Neutrophil (primary cell): ENCODE results near the gene FLYWCH1.

ENCODE experiments used
- H3K27ac ChIP-seq: fragments of 200-600 bp; sonication (generic); 2 replicates; pipeline ENCODE4 v1.5.1; 2016; ENCODE audit warnings: mild to moderate bottlenecking, moderate library complexity
- H3K27me3 ChIP-seq: fragments of 200-600 bp; sonication (generic); 2 replicates; pipeline ENCODE4 v1.6.0; 2016; ENCODE audit warnings: mild to moderate bottlenecking
- H3K36me3 ChIP-seq: fragments of 200-600 bp; sonication (generic); 2 replicates; pipeline ENCODE4 v1.5.1; 2017
- H3K4me1 ChIP-seq, 2 experiments: fragments of 200-600 bp in 1 of 2; sonication (generic) in 1 of 2; 1 replicate in 1 of 2; 2 replicates in 1 of 2; pipeline versions ENCODE4 v1.5.1 to v1.6.1; 2013 to 2016; ENCODE audit warnings: low read depth in 1 of 2, low read length in 1 of 2, mild to moderate bottlenecking in 1 of 2, moderate library complexity in 1 of 2; ENCODE audit not compliant: control insufficient read depth in 1 of 2, insufficient read depth in 1 of 2
- H3K4me3 ChIP-seq, 2 experiments: fragments of 200-600 bp in 1 of 2; sonication (generic) in 1 of 2; 1 replicate in 1 of 2; 2 replicates in 1 of 2; pipeline ENCODE4 v1.5.1; 2013 to 2016; ENCODE audit warnings: low read depth in 1 of 2, low read length in 1 of 2, mild to moderate bottlenecking in 1 of 2, moderate library complexity in 1 of 2
- H3K9me3 ChIP-seq: fragments of 200-600 bp; sonication (generic); 2 replicates; pipeline ENCODE4 v1.5.1; 2016
- CTCF ChIP-seq: fragments of 200-600 bp; sonication (generic); IDR thresholded peaks from 2 replicates; pipeline ENCODE4 v1.5.1; 2016; ENCODE audit warnings: antibody characterized with exemption

The FLYWCH1 gene

GRCh38 chr16:2968368-2968737 is 56.6 kb downstream of the FLYWCH1 start:
- no peaks in the 10 kb centered on the region for H3K36me3 ChIP-seq
- H3K4me1 ChIP-seq = peaks cover 63 to 70% of the 10 kb centered on the region in 2 experiments
- no peaks in the 10 kb centered on the region for H3K9me3 ChIP-seq
- H3K27ac ChIP-seq = peak overlapping the region; percentile 47
- H3K4me3 ChIP-seq = peak overlapping the region; percentile 74 to 82
- no peak for TF ChIP-seq CTCF
- H3K27me3 ChIP-seq = peaks cover 56% of the 10 kb centered on the region

GRCh38 chr16:2968738-2969544 is 57.2 kb downstream of the FLYWCH1 start, which contains the start of gene PAQR4:
PAQR4 (plus strand) TSS chr16:2969348; CDS start chr16:2969675, 327 bp downstream.
- TF ChIP-seq CTCF = peak; percentile 50
- peak within 1 kb of the TSS; percentile 74 to 82 for H3K4me3 ChIP-seq
- H3K4me1 ChIP-seq = peaks cover 57 to 64% of the 10 kb centered on the region in 2 experiments
- peaks cover 5% of the 10 kb centered on the region for H3K36me3 ChIP-seq
- peaks cover 50% of the 10 kb centered on the region for H3K27me3 ChIP-seq
- H3K9me3 ChIP-seq = no peaks in the 10 kb centered on the region
- peak within 1 kb of the TSS; percentile 47 for H3K27ac ChIP-seq

- Histone ChIP-seq H3K9me3 (no peaks in the 10 kb centered on the region), H3K27ac (peak overlapping the region; percentile 47), H3K4me1 (peaks cover 48 to 55% of the 10 kb centered on the region in 2 experiments), H3K36me3 (peaks cover 8% of the 10 kb centered on the region), H3K27me3 (peaks cover 41% of the 10 kb centered on the region), H3K4me3 (peak overlapping the region; percentile 74 to 82)
- peak; percentile 24 for TF ChIP-seq CTCF
Measured at GRCh38 chr16:2969545-2970521, 58.1 kb downstream of the FLYWCH1 start.

- Histone ChIP-seq H3K4me3 (peak overlapping the region in 1 of 2 experiments; percentile 82), H3K36me3 (peaks cover 16% of the 10 kb centered on the region), H3K27me3 (peaks cover 34% of the 10 kb centered on the region), H3K27ac (no peak overlapping the region), H3K4me1 (peaks cover 42 to 48% of the 10 kb centered on the region in 2 experiments), H3K9me3 (no peaks in the 10 kb centered on the region)
- TF ChIP-seq CTCF = no peak
Measured at GRCh38 chr16:2970563-2970962, 58.8 kb downstream of the FLYWCH1 start.

GRCh38 chr16:2971134-2971984 is 59.6 kb downstream of the FLYWCH1 start:
- no peak for TF ChIP-seq CTCF
- Histone ChIP-seq H3K27me3 (peaks cover 26% of the 10 kb centered on the region), H3K36me3 (peaks cover 18% of the 10 kb centered on the region), H3K27ac (no peak overlapping the region), H3K4me1 (peaks cover 35 to 40% of the 10 kb centered on the region in 2 experiments), H3K4me3 (no peak overlapping the region), H3K9me3 (no peaks in the 10 kb centered on the region)
